ENCODE results near the gene TMEM100.

GRCh38 chr17:55735731-55736405 is 13.2 kb upstream of the TMEM100 start:
- no peak for TF ChIP-seq TCF3 (IDR thresholded peaks at IDR 0.05; ENCODE audit: borderline replicate concordance, insufficient read depth, low read depth, low read length)
- no peak for TF ChIP-seq POLR2A (IDR thresholded peaks at IDR 0.05; ENCODE audit: low read depth, low read length)

All from GM12878 (cell line).